ENCODE results near the gene MTMR3.

The MTMR3 gene

GRCh38 chr22:30005213-30005857, 122.4 kb downstream of the MTMR3 start:
- DNase-seq, result peak; percentile 64

DNA sequence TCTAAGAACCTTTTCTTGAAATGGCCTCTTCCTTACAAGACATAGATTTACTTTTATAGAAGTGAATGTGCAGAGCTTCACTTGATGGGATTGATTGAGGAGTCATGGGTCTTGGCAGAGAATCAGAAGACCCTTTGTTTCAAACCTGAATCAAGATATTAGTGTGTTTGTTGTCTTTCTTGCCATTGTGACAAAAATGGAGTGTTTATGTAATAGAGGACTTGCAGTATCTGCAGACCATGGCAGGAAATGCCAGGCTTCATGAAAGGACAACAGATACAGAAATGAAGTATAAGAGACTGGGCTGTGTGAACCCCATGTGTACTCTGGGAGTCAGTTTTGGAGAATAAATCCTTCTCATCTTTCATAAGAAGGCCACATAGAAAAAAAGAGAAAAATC, 124.4 kb downstream of the MTMR3 start:
- DNase-seq, result no peak

- no peak for DNase-seq
Observed at GRCh38 chr22:30008401-30008800, 125.4 kb downstream of the MTMR3 start.

DNA sequence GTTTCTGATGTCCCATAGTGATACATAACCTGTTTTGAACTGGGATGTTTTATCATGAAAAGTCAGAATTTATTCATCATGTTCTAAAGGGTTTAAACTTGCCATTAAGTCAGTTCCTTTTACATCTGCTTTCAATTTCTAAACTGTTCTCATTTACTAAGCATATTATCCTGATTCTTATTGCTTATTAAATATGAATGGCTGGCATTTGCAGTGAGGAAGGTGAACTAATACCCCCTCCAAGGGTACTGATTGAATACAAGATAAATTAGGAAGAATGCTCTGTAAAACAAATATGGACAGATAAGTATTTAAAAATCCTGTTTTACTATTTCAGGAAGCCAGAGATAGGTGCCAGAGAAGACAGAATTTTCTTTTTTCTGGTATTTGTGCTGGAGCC, 126.5 kb downstream of the MTMR3 start:
- DNase-seq, result no peak

DNA sequence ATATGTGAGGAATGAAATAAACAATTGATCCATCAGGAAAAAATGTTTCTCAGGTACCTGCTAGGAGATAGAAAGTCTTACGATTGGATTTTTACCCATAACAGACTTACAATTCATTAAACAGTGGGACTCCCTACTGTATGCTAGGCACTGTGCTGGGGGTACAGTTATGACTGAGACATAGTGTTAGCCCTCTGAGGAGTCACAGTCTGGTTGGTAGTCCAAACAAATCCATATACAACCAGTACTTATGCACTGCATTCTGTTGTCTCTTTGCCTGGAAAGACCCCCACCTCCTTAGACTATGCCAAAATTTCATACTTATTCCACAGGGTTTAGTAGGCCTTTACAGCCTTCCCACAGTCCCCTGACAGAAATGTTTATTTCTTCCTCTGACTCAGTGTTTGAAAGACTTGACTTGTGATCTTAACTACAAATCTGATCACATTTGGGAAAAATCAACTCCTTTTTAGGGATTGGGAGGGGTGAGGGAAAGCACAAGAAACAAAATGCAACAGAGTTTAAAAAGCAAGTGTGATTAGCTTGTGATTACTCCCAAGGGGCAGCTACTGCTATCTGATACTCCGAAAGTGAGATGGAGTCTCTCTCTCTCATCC, 127.9 kb downstream of the MTMR3 start:
- DNase-seq, result no peak

GRCh38 chr22:30013201-30013600, 130.2 kb downstream of the MTMR3 start:
- no peak for DNase-seq

- DNase-seq, result no peak
Observed at GRCh38 chr22:30014244-30014643, 131.3 kb downstream of the MTMR3 start.

- DNase-seq, result no peak
Observed at GRCh38 chr22:30015229-30015797, 132.3 kb downstream of the MTMR3 start.

- DNase-seq, result no peak
Observed at GRCh38 chr22:30015846-30016245, 132.9 kb downstream of the MTMR3 start.

- DNase-seq, result no peak
Observed at GRCh38 chr22:30016596-30016995, 133.6 kb downstream of the MTMR3 start.

GRCh38 chr22:30017375-30018223, 134.6 kb downstream of the MTMR3 start:
- no peak for DNase-seq

DNA sequence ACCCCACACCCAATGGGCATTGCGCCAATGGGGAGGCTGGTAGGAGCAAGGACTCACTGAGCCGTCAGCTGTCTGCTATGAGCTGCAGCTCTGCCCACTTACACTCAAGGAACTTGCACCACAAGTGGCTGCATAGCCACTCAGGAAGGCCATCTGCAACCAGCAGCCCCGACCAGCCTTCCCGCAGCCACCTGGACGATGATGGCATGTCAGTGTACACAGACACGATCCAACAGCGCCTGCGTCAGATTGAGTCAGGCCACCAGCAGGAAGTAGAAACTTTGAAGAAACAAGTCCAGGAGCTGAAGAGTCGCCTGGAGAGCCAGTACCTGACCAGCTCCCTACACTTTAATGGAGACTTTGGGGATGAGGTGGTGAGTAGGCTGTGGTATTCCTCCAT, 137.5 kb downstream of the MTMR3 start:
- no peak for DNase-seq

GRCh38 chr22:30021338-30021737, 138.4 kb downstream of the MTMR3 start:
- DNase-seq, result no peak

- no peak for DNase-seq
Observed at GRCh38 chr22:30021881-30022619, 139.1 kb downstream of the MTMR3 start.

GRCh38 chr22:30023099-30023660, 140.2 kb downstream of the MTMR3 start:
- no peak for DNase-seq

GRCh38 chr22:30024231-30024630, 141.3 kb downstream of the MTMR3 start:
- no peak for DNase-seq

DNA sequence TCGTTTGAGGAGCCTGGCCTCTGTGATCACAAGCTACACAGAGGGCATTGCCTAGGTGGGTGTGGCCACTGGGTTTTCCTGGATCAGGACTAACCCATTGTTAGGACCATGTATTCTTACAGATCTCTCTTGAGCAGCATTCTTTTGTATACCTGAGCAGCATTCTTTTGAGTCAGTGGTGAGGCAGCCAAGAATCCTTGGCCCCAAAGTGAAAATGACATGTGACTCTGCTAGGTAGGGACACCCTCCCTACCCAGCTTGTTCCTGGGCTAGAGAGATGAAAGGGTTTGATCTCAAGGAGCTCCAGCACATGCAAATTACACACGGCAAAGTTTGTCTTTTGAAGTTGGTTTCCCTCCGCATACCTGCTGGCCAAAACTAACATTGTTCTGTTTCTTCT, 142.2 kb downstream of the MTMR3 start:
- DNase-seq, result no peak

DNA sequence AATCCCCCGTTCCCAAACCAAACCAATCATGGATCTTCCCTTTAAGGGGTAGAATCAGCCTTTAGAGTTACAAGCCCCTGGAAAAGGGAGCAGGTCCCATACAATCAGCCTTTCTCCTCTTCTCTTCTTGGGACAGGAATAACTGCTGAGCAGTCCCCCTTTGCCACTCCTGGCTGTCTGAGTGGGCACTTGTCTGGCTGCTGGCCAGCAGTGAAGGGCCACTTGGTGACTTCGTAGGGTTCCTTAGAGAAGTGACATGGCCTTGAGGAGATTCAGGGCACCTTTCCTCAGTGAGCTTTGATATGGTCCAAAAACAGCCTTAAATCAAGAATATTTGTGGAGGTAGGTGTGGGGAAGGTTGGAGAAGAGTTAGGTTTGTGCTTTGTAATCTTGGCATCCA, 143.8 kb downstream of the MTMR3 start:
- DNase-seq, result no peak

DNA sequence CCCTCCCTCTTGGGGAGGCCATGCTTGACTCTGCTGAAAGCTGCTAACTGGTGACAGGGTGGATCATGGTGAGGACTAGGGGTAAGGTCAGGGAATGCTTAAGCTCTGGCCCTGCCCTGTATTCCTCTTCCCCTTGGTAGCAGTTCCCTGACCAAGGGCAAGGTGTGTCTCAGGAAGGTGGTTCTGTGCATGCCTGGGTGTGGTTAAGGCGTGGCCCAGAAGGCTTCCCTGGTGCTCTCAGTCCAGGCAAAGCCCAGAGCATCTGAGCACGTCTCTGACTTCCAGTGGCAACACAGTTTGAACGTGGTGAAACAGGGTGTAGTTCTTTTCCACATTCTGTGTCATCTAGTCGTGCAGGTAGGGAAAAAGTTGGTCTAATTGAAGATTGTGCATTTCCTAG, 144.2 kb downstream of the MTMR3 start:
- no peak for DNase-seq

- no peak for DNase-seq
Observed at GRCh38 chr22:30027791-30028190, 144.8 kb downstream of the MTMR3 start.

GRCh38 chr22:30028731-30029130, 145.8 kb downstream of the MTMR3 start:
- DNase-seq, result no peak

- no peak for DNase-seq
Observed at GRCh38 chr22:30029512-30029911, 146.5 kb downstream of the MTMR3 start.

GRCh38 chr22:30030329-30030728, 147.4 kb downstream of the MTMR3 start:
- no peak for DNase-seq

Measured in stimulated activated CD4-positive, alpha-beta T cell treated with anti-CD3 and anti-CD28 coated beads, Interleukin-12 subunit alpha, Interleukin-12 subunit beta, amount 100 ng/mL, for 4 hours (primary cell).